Measurements from ENCODE around the gene SLC10A3.
A peak's percentile ranks its signal among the peaks of the same experiment; 100 is the strongest.

The SLC10A3 gene

DNA sequence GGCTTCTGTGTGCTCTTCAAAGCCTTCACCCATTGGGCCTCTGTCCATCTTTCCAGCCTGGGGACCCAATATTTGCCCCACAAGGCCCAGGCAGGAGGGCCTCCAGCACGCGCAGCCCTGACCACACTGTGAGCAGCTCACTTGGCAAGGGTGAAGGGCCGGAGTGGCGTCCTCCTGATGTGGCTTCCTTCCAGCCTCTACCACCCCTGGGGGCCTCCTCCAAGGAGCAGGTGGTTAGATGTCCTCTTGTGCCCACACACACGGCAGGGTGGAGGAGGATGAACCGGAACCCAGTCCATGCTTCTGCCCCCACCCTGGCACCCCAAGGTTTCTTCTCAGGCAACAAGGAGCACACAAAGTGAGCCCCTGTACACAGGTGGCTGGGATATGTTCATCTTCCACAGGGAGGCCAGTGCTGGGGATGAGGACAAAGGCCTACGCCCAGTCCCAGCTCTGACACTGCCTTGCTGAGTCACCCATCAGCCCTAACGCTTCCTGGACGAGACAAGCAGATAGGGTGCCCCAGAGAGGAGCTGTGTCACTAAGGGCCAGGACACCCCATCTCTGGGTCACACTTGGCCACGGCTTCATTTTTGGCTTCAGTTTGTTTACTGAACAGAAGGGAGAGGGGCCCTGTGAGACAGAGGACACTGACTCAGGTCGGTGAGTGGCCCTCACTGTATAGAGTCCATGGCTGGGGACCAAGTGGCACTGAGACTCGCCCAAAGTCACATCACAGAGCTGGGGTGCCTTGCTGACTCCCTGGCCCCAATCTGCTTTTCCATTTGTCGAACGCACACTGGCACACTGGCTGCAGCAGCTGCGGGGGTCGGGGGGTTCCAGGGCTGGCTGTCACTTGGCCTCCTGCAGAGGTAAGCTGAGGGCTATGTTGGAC is 5.9 kb downstream of the SLC10A3 start:
- no peak overlapping the region for H3K4me3 ChIP-seq (ENCODE audit: control insufficient read depth, low read depth, low read length)
- no peak for TF ChIP-seq CTCF (IDR thresholded peaks at IDR 0.05; ENCODE audit: control insufficient read depth, insufficient read depth, low read depth, low read length, missing control alignments)
- DNase-seq (ENCODE audit: low read depth) = no peak

DNA sequence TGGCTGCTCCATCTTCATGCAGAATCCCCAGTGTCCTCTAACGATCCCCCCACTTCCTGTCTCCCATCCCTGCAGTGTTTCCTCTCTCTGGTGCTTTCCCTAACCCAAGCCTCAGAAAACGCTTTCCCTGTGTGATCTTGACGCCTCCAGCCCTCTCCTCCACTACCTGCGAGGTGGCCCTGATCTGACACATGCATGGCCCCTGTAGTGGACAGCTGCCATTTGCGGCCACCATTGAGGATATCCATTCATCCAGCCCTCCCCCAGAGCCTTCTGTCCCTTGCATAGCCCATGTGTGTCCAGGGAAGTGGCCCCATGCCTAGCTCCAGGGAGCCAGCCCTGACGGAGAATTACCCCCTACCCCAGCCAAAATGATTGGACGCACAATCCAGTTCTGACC is 7.1 kb downstream of the SLC10A3 start:
- no peak overlapping the region for H3K4me3 ChIP-seq (ENCODE audit: control insufficient read depth, low read depth, low read length)
- no peak for TF ChIP-seq CTCF (IDR thresholded peaks at IDR 0.05; ENCODE audit: control insufficient read depth, insufficient read depth, low read depth, low read length, missing control alignments)

DNA sequence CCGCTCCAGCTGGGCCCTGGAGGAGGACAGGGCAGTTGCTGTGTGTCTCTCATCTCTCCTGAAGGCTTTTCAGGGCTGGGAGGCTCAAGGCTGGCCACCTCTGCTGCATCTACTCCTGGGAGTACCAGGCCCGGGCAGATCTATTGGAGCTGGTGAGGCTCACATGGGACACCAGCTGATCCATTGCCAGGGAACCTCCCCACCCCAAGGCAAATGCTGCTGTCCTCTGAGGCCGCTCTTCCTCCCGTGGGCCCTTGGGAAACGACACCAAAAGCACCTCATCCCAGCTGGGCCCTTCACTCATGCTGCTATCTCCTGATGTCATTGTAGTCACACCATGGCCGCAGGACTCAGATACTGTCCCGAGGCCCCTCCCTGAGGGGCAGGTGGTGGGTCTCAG is 7.6 kb downstream of the SLC10A3 start:
- no peak for DNase-seq (ENCODE audit: low read depth)
- no peak for TF ChIP-seq CTCF (IDR thresholded peaks at IDR 0.05; ENCODE audit: control insufficient read depth, insufficient read depth, low read depth, low read length, missing control alignments)

More for the DNA sequence above, 7.1 kb downstream of the SLC10A3 start:
- no peak for DNase-seq (ENCODE audit: low read depth)

GRCh38 chrX:154481911-154482601 is 8.4 kb downstream of the SLC10A3 start:
- no peak for DNase-seq (ENCODE audit: low read depth)
- TF ChIP-seq CTCF (IDR thresholded peaks at IDR 0.05; ENCODE audit: control insufficient read depth, insufficient read depth, low read depth, low read length, missing control alignments) = no peak
- no peak overlapping the region for H3K4me3 ChIP-seq (ENCODE audit: control insufficient read depth, low read depth, low read length)

More for the DNA sequence above, 7.6 kb downstream of the SLC10A3 start:
- H3K4me3 ChIP-seq (ENCODE audit: control insufficient read depth, low read depth, low read length) = no peak overlapping the region

DNA sequence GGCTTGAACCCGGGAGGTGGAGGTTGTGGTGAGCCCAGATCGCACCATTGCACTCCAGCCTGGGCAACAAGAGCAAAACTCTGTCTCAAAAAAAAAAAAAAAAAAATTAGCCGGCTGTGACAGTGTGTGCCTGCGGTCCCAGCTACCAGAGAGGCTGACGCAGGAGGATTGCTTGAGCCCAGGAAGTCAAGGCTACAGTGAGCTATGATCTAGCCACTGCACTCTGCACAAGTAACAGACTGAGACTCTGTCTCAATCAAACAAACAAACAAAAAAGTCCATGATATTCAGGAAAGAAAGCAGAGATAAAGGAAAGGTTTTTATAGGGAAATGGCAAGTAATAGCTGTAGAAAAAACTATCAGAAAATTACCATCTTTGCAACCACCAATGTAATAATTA is 9.2 kb downstream of the SLC10A3 start:
- no peak for DNase-seq (ENCODE audit: low read depth)
- no peak for TF ChIP-seq CTCF (IDR thresholded peaks at IDR 0.05; ENCODE audit: control insufficient read depth, insufficient read depth, low read depth, low read length, missing control alignments)
- no peak overlapping the region for H3K4me3 ChIP-seq (ENCODE audit: control insufficient read depth, low read depth, low read length)

DNA sequence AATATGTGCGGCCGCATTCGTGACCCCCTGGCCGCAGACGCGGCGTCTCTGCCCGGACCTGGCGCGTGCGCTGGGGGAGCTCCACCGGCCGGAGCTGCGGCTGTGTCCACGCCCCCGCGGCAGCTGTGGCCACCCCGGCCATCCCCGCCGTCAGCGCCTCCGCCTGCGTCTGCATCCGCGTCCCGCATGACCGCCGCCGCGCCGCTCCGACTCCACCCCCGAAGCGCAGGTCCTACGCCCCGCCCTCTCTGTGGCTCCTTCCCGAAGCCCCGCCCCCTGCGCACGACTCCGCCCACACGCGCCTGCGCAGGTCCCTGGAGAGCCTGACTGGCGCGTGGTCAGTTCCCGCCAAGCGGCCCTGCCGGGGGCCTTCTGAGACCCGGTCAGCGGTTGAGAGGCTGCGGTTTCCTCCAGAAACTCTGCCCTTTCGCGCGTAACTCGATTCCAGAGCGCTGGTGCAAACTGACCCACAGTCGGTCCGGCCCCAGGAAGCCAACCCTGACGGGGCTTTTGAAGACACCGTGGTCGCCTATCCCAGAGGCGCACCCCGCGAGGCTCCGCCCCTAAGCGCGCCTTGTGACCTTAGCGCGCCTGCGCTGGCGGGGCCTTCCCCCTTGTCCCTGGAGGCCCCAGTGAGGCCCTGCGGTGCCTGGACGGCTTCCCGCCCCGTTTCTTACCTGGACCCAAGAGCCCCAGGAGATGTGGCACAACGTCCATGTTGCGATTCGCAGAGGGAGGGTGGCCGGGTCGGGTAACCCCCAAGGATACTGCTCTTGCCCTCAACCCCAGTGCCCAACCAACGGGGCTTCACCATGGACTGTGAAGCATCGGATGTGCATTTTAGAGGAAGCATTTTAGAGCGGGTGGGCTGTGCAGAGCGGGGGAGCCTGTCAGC is 11.5 kb downstream of the SLC10A3 start, which contains the start of gene LAGE3:
TSS of gene LAGE3 (minus strand) at position 554 of the 895 bp plus-strand sequence. CDS start at position 188, 366 bp downstream.
- no peak for TF ChIP-seq CTCF (IDR thresholded peaks at IDR 0.05; ENCODE audit: control insufficient read depth, insufficient read depth, low read depth, low read length, missing control alignments)
- H3K4me3 ChIP-seq (ENCODE audit: control insufficient read depth, low read depth, low read length) = peak within 1 kb of the TSS; percentile 38
- DNase-seq (ENCODE audit: low read depth) = peak; percentile 40
